ENCODE data around the gene COPG1.

GRCh38 chr3:129288446-129288845 is 39.0 kb downstream of the COPG1 start:
- TF ChIP-seq EZH2 (IDR thresholded peaks at IDR 0.05), result no peak
- no peak for TF ChIP-seq POLR2AphosphoS5 (IDR thresholded peaks at IDR 0.05; ENCODE audit: borderline replicate concordance, low read depth, low read length)
